ENCODE data around the gene IPO8. TPM values are rescaled to one million over a fixed set of nuclear protein-coding genes. Genes with fewer than 3 reads are reported as not detected.
"Not testable (repeated sequence)": the region's sequence is repeated elsewhere in the genome, so short reads cannot be mapped to it uniquely, and the experiment has no call there.

The IPO8 gene
- total RNA-seq, 1 donor from 2014 or later = 44.4 TPM

DNA sequence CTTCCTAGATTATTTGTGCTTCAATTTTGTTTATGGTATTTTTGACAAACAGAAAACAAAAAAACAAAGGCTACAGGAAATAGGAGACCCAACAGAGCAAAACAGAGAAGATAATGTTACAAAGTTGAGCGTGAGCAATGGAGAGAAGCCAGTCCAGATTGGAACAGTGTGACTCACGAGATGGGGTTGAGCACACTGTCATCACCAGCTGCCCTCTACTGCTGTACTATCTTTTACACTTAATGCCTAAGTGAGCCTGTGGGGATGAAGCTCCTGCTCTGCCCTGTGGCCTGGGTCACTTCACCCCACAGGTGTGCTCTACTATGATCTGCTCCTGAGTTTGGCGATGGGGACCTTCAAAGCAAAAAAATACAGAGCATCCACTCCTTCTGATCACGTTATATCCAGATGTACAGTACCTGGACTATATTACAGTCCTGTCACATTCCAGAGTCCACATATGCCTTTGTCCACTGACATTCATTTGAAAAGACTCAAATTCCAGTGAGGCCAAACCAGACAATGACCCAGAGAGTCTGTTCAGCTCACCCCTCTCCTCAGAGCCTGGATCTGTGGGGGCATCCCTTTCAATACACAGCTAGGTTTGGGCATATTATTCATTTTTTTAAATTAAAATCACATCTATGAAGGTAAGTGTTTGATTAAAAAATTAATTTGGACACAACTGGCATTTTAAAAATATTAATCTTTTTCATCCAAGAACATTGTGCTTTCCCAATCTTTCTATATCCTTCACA is 4.4 kb downstream of the IPO8 start:
- intact Hi-C loops (cut with micrococcal nuclease) = loop anchor here (5.0 kb wide), 1 partner anchor 631 kb away; no protein-coding TSS in a partner anchor

DNA sequence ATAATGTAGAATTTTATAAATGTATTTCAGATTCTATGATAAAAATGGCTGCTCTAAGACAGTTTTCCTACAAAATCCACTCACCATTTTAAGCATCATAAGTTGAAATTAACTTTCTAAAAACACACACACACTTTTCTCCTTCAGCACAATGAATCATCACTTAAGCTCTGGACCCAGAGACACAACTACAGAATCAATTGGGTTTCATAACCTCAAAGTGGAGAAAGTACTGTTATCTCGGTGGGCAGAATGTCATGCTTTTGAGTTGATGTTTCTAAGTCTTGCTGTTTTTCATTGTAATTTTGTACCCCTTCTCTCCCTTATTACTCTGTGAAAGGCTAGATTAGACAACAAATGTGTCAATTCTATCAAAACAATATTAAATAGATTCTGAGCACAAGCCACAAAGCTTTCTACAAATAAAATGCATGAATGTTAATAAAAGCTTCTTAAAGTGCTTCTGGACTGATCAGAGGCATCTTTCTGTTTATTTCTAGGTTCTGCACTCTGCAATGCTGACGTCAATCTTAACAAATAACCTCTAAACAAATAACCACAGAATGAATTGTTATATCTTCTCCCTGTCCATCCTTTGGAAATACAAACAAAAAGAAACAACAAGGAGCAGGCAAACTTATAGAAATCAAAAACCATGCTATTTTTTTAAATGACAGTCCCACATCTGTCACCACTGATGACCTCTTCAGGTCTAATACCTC is 8.2 kb downstream of the IPO8 start:
- intact Hi-C loops (cut with micrococcal nuclease) = no loop called here

DNA sequence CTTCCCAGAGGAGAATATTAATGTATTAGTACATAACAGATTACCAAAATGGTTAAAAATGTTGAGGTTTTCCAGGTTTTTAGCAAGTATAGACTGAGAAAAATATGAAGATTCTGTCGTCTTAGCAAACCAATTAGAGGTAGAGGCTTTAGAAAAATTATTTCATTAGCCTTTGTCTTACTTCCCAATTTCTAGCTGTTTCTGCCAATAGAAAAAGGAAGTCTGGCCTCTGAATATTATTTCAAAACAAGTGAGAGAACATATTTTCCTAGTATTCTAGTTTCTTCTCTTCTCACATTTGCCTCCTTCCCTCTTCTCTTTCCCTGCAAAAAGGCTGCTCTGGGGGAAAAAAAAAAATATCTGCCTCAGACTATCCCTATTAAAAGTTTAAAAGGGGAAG is 16.4 kb downstream of the IPO8 start:
- intact Hi-C loops (cut with micrococcal nuclease) = no loop called here

DNA sequence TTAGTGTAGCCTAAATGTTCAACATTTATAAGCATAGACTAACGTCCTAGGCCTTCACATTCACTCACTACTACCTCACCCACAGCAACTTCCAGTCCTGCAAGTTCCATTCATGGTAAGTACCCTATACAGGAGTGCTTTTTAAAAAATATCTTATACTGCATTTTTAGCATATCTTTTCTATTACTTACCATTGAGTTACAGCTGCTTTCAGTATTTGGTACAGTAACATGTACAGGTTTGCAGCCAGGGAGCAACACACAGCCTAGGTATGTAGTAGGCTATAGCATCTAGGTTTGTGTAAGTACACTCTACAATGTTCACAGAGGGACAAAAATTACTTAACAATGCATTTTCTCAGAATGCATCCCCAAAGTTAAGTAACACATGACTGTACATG is 17.4 kb downstream of the IPO8 start:
- intact Hi-C loops (cut with micrococcal nuclease) = no loop called here

DNA sequence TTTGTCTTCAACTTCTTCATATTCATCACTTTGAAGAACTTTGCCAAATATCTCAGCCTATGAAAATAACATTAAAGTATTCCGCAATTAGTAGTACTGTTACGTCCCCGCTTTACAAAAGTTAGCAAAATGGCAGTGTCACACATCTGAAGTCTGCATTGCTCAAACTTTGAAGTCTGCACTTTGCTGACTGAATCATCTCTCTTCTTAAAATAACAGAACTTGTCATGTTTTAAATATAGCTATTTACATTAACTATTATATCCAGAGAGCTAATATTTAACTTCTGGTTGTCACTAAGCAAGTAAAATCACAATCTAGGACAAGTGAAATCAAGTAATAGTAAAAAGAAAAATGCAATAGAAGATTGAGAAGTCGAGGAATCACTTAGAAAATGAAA is 34.5 kb downstream of the IPO8 start:
- intact Hi-C loops (cut with micrococcal nuclease) = no loop called here

DNA sequence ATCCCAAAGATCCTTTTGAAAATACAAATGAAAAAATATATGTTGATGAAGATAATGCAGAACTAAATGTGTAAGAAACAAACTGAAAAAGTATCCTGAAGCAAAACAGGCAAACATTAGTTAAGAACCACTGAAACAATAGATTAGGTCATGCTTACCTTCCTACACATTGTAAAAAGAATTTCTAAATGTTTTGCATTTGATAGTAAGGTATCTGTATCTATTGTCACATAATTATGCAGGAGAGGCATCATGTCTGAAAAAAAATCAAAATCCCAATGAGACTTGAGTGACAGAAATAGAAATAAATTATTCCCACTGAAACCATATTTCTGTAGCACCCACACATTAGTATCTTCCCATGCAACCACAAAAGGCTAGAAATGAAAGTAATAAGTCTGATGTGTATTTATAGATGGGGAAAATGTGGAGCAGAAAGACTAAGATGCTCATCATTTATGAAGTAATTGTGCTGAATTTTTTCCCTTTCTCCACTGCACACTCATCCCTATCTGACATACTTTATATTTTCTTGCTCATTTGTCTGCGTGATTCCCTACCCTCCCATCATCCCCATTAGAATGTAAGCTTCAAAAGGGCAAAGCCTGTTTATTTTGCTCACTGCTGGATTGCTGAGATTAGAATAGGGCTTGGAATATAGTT is 43.5 kb downstream of the IPO8 start:
- intact Hi-C loops (cut with micrococcal nuclease) = no loop called here

DNA sequence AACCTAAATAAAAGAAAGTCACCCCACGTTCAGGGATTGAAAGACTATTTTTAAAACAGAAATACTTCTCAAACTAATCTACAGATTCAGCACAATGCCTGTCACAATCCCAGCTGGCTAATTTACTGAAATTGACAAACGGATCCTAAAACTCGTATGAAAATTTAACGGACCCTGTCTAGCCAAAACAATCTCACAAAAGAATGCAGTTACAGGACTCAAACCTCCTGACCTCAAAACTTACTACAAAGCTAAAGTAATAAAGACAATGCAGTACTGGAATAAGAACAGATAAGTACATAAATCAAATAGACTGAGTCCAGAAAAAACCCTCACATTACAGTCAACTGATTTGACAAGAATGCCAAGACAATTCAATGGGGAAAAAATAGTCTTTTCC is 48.8 kb downstream of the IPO8 start:
- intact Hi-C loops (cut with micrococcal nuclease) = no loop called here

DNA sequence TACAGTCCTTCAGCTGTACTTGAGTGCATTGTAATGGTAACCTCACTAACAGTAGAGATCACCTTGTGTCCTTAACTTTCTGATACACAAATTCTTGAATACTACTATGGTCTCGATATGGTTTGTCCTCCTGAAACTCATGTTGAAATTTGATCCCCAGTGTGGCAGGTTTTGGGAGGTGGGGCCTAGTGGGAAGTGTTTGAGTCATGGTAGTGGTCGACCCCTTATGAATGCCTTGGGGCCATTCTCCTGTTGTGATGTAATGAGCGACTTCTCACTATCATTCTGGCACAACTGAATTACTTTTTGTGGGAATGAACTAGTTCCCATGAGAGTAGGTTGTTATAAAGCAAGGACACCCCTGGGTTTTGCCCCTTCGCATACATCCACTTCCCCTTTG is 52.3 kb downstream of the IPO8 start:
- intact Hi-C loops (cut with micrococcal nuclease) = no loop called here

DNA sequence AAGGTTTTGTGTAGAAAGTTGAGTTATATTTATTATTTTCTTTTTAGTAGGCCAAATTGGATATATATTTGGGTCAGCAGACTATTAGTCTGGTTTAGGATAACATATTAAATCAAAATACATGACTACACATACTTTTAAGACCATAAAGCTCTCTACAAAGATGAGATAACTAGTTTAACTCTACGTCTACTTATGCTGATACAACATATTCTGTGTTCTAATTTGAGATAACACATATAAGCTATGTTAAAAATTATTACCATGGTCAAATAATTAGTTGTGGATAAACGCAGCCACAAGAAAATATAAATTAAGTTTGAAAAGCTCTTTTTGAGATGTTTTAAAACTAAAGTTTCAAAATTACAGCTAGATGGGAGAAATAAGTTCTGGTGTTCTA is 55.3 kb downstream of the IPO8 start:
- intact Hi-C loops (cut with micrococcal nuclease) = no loop called here

DNA sequence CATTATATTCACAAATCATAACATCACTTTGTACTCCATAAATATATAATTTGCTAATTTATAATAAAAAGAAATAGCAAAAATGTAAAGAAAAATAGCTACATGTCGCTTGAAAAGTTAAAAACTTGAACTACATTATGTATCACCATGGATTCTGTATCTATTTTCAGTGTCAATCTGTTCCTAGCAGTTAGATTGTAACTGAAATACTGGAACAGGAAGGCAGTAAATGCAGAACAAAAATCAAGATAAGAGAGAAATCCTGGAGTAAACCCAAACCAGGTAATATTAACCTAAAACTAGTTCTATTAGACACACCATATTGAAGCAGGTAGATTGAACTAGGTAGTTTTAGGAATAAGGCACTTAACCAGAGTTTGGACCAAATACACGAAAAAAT is 60.3 kb downstream of the IPO8 start:
- intact Hi-C loops (cut with micrococcal nuclease) = no loop called here

DNA sequence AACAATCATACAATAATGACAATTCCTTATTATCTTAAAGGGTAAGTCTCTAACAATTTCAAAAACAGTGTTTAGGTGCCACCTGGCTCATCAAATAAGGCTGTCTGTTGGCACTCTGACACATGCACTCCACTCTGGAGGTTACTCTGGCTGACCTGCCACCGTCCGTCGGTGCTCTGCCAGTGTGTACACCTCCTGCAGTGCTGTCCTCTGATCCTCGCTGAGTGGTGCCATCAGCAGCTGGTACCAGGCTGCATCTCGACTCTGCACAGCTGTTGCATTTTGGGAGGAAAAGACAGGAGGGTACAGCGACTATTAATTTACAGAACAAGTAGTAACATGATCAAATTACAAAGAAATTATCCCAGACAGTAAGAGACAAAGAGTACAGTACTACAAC is 63.9 kb downstream of the IPO8 start:
- intact Hi-C loops (cut with micrococcal nuclease) = no loop called here

DNA sequence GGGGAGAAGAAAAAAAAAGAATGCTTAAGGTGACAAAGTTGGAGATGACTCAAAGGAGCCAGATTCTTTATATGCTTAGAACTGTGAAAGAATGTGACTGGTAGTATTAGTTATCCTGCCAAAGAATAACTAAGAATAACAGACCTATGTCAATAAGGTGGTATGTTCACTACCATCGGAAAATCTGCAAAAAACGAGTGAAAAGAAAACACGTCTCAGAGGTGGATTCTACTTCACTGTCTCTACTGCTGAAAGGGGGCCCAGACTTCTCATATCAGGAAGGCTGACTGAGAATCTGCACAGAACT is 64.7 kb downstream of the IPO8 start:
- intact Hi-C loops (cut with micrococcal nuclease) = no loop called here

DNA sequence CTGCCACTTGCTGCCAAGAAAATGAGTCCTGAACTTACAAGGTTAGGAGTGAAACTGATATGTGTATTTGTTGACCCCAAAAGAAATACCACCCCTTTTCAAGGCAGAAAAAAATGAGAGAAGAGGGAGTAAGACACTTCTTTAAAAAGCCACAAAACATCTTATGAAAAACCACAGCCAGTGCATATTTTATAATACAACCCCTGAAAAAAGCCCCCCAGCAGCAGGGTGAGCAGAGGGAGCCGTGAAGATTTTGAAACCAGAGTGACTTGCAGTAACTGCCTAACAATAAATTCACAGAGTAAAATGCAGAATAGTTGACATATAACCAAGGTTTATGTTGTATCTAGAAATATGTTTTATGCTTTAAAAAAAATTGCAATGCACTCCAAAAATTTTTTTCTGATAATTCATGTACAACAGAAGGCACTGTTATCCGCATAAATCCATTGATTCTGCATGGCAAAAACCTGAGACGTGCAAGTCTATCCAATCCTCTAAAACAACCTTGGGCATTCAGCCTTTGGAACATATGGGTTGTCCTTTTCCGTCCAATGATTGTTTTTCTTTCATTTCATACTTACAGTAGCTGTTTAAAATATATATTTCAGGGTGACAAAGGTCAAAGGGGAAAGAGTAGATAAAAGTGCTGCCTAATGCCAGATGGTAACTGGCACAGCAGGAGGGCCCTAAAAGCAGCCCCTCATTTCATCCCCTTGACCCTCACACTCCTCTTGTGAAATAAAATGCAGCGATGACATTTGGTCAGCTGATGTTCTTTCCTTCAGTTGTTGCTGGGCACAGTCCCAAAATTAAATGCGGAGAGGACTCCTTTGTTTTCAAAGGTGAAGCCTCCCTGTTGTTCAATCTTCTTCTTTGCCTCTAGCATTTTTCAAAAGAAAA is 65.3 kb downstream of the IPO8 start:
- intact Hi-C loops (cut with micrococcal nuclease) = no loop called here

DNA sequence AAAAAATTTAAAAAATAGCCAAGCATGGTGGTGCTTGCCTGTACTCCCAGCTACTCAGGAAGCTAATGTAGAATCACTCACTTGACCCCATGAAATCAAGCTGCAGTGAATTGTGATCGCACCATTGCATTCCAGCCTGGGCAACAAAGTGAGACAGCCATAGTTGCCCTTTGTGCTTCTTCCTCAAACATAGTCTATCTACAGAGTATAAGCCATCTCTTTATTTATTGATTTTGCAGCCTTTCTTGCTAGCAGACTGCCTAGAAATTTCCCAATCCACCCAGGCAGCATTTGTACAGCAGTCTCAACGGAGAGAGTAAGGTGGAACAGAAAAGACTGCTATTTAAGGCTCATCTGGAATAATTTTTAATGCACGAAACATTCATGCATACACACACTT is 68.8 kb downstream of the IPO8 start:
- intact Hi-C loops (cut with micrococcal nuclease) = no loop called here

DNA sequence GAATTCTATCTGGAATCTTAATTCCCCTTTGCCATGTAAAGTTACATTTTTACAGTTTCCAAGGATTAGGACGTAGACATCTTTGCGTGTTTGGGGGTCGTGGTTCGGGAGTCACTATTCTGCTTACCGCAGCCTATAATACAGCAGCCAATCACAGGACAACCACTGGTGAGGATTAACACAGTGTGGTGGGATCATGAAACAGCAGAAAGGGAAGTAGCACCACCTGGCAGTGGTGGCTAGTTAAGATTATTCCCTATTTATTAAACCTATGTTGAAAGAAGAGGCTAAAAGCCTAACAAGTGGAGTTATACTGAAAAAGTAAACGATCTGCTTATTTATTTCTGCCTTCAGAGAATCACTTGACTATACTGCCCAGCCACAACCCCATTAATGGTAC is 71.7 kb downstream of the IPO8 start:
- intact Hi-C loops (cut with micrococcal nuclease) = no loop called here

DNA sequence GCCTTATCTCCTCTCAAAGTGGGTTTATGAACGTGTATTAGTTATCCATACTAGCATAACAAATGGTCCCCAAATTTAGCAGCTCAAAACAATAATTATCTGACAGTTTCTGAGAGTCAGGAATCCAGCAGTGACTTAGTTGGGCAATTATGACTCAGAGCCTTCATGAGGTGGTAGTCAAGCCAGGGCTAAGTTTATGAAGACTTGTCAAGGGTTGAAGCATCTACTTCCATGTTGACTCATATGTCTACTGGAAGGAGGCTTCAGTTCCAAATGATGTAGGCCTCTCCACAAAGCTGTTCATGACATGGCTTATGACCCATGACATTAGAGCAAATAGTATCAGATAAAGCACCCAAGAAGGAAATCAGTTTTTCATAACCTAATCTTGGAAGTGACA is 73.2 kb downstream of the IPO8 start:
- intact Hi-C loops (cut with micrococcal nuclease) = no loop called here

DNA sequence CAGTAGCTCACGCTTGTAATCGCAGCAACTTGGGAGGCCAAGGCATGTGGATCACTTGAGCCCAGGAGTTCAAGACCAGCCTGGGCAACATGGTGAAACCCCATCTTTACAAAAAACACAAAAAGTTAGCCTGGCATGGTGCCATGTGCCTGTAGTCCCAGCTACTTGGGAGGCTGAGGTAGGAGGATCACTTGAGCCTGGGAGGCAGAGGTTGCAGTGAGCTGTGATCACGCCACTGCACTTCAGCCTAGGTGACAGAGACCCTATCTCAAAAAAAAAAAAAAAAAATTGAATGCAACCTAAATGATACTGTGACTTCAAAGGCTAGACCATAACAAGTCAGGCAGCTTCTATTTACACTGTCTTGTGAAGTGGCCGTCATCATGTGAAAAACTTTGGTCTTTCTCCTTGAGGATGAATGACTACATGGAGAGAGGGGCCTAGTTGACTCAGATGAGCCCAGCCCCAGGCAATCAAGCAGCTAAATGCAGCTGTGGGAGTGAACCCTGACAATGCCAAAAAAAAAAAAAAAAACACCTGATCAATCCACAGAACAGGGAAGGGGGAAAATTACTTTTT is 73.9 kb downstream of the IPO8 start:
- intact Hi-C loops (cut with micrococcal nuclease) = not testable (repeated sequence)

DNA sequence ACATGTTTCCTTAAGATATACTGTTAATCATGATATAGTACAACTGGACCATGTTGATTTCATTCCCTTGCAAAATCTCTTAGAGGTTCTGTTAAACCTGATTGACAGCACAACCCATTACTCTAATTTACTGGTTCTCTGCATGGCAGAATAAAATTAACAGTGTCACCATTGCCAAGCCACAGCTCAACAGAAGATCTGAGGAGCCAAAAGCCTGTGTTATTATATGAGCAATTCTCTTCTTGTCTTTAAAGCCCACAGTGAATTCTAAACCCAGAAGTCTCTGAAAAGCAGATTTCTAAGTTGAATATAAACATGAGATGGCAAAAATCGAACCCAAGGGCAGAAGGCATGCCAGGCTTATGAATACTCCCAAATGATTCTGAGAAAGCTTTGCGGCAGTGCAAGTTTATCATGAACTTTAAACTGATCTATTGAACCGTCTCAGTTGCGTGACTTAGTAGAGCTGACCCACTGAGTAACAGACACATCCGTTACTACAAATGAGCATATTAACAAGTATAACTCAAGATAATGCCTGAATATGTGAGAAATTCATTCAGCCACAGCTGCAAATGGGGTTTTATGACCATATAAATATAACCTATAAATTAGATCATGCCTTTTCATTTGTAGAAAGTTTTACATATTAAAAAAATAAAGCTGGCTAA is 78.2 kb downstream of the IPO8 start:
- intact Hi-C loops (cut with micrococcal nuclease) = no loop called here

DNA sequence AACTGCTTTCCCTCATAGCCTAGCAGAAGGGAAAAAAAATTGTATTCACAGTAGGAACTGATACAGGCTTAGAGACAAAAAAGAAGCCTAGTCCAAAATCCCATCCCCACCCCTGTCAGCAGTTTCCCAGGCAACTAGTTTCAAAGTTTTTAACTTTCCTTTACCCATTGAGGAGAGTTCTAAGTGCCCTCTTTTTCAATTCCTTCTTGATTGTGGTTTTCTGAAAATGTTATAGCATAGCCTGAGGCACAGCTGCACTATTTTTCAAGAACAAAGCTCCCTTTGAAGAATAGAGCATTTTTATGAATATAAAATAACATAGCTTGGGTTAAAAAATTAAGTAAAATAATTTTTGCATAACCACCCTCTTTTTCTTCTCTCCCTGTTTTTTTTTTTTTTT is 81.6 kb downstream of the IPO8 start:
- intact Hi-C loops (cut with micrococcal nuclease) = no loop called here

DNA sequence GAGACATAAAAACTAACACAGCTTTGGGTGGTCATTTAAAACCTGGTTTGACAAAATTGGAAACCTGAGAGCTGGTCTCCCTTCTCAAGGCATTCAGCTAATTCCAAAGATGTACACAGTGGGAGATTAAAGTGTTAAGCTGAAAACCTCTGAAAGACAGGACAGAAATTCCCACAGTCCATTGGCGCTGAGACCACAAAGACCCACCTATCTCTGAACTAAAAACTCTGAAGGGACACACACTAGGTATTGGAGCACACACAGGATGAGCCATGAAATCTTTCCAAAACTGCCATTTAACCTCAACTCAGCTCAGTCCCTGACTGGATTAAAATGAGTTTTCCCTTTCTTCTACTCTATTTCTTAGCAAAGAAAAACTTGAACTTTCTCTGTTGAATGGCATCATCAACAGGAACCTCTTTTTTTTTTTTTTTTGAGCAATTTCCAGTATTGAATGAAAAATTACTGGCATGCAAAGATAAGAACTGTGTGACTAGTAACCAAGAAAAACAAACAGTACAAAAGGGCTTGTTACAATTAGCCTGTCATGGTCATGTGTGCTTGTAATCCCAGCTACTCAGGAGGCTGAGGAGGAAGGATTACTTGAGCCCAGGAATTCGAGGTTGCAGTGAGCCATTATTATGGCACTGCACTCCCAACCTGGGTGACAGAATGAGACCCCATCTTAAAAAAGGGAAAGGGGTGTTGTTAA is 82.4 kb downstream of the IPO8 start:
- intact Hi-C loops (cut with micrococcal nuclease) = no loop called here

All from T-helper 2 cell treated with Interferon-gamma antibody and Interleukin-4, amounts not matched to agents 100 ng/mL and 5 ng/mL, for 36 hours (primary cell).